ENCODE measurements around the gene GAS5. TPM values are rescaled to one million over a fixed set of nuclear protein-coding genes. Genes with fewer than 3 reads are reported as not detected.

GAS5 gene
- total RNA-seq, 1 donor from 2014 or later, result 466 TPM

DNA sequence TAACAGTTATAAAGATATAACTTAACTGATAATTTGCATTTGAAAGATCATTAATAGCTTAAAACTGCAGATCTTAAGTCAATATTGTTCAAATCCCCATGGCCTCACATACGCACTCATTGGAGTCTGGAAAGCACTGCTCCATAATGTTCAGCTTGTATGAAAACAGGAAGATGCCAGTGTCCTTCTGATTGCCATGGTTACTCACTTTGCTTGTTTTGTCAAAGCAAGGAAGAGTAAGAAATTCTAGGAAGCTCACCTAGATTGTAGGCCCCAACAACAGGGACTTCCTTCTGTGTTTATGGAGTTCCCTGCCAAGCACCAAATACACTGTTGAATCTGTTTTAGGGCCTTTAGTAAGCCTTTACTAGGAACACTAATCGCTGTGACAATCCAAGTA is 10.9 kb downstream of the GAS5 start:
- no peaks in the 10 kb centered on the region for H3K27me3 ChIP-seq
- intact Hi-C loops (cut with DNase I), result no loop called here
- no peaks in the 10 kb centered on the region for H3K9me3 ChIP-seq
- no peaks in the 10 kb centered on the region for H3K4me1 ChIP-seq
- H3K4me3 ChIP-seq, result no peak overlapping the region
- no peak overlapping the region for H3K27ac ChIP-seq
- no peak for DNase-seq (ENCODE audit: extremely low spot score in 2 of 2)
- no peak for TF ChIP-seq POLR2AphosphoS5 (IDR thresholded peaks at IDR 0.05; ENCODE audit: insufficient read depth in 1 of 2, low read depth in 1 of 2)
- TF ChIP-seq, protein P1, sequence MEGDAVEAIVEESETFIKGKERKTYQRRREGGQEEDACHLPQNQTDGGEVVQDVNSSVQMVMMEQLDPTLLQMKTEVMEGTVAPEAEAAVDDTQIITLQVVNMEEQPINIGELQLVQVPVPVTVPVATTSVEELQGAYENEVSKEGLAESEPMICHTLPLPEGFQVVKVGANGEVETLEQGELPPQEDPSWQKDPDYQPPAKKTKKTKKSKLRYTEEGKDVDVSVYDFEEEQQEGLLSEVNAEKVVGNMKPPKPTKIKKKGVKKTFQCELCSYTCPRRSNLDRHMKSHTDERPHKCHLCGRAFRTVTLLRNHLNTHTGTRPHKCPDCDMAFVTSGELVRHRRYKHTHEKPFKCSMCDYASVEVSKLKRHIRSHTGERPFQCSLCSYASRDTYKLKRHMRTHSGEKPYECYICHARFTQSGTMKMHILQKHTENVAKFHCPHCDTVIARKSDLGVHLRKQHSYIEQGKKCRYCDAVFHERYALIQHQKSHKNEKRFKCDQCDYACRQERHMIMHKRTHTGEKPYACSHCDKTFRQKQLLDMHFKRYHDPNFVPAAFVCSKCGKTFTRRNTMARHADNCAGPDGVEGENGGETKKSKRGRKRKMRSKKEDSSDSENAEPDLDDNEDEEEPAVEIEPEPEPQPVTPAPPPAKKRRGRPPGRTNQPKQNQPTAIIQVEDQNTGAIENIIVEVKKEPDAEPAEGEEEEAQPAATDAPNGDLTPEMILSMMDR (IDR thresholded peaks at IDR 0.05), result no peak
- TF ChIP-seq POLR2A (IDR thresholded peaks at IDR 0.05), result no peak
- peaks cover 0 to 45% of the 10 kb centered on the region in 2 donors for H3K36me3 ChIP-seq

DNA sequence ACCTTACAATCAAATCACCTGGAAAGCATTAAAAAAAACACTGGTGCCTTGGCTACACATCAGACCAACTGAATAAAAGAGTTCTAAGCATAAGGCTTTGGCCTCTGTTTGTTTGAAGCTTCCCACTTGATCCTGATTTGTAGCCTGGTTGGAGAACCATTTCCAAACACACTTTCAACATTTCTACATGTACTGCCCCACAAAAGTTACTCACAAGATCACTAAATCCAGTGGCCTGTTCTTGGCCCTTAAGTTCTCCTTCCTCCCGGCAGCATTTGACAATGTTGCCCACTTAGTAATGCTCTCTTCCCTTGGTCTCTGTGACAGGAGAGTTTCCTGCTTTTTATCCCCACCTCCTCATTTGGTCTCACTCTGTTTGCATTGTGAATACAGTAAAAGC is 11.8 kb downstream of the GAS5 start:
- Histone ChIP-seq H3K36me3 (peaks cover 0 to 38% of the 10 kb centered on the region in 2 donors), H3K27me3 (no peaks in the 10 kb centered on the region), H3K27ac (no peak overlapping the region), H3K4me3 (no peak overlapping the region), H3K9me3 (no peaks in the 10 kb centered on the region), H3K4me1 (no peaks in the 10 kb centered on the region)
- no peak for TF ChIP-seq POLR2AphosphoS5 (IDR thresholded peaks at IDR 0.05; ENCODE audit: insufficient read depth in 1 of 2, low read depth in 1 of 2)
- TF ChIP-seq POLR2A (IDR thresholded peaks at IDR 0.05), result no peak
- TF ChIP-seq, protein P1 (IDR thresholded peaks at IDR 0.05), result no peak
- intact Hi-C loops (cut with DNase I), result no loop called here
- no peak for DNase-seq (ENCODE audit: extremely low spot score in 2 of 2)

DNA sequence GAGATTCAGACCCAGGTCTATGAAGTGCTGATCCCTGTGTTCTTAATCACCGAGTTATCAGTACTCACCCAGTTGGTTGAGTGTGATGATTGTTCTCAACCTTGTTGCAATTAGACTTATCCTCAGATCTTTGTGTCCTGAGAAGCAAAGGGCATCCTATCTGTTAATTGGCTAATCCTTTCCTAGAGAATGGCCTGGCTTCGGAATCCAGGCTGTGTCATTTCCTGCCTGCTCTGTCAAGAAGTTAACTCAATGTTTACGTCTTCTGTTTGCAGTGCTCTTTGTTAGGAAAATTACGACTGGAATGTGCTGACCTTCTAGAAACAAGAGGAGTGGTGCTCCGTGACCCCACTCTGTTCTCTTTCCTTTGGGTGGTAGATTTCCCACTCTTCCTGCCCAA is 14.7 kb downstream of the GAS5 start:
- Histone ChIP-seq H3K27me3 (no peaks in the 10 kb centered on the region), H3K36me3 (peaks cover 0 to 39% of the 10 kb centered on the region in 2 donors), H3K4me1 (no peaks in the 10 kb centered on the region), H3K9me3 (no peaks in the 10 kb centered on the region), H3K27ac (no peak overlapping the region), H3K4me3 (no peak overlapping the region)
- TF ChIP-seq POLR2A (IDR thresholded peaks at IDR 0.05), result no peak
- TF ChIP-seq, protein P1 (IDR thresholded peaks at IDR 0.05), result no peak
- no peak for TF ChIP-seq POLR2AphosphoS5 (IDR thresholded peaks at IDR 0.05; ENCODE audit: insufficient read depth in 1 of 2, low read depth in 1 of 2)
- intact Hi-C loops (cut with DNase I), result no loop called here
- no peak for DNase-seq (ENCODE audit: extremely low spot score in 2 of 2)

DNA sequence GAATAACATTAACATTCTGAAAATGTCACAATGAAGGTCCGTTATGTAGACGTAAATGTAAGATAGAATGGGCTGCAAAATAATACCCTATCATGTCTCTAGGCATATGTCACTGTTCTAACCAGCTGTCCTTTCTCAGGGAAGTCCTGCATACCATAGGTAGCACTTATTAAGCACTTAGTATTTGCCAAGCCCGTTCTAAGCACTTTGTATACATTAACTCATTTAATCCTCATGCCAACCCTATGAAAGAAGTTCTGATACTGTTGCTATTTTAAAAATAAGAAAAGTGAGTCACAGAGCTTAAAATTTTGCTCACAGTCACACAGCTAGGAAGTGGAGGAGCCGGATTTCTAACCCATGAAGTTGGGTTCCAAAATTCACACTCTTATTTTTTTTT is 15.7 kb downstream of the GAS5 start:
- H3K36me3 ChIP-seq, result peaks cover 0 to 35% of the 10 kb centered on the region in 2 donors
- intact Hi-C loops (cut with DNase I), result no loop called here
- no peak overlapping the region for H3K27ac ChIP-seq

DNA sequence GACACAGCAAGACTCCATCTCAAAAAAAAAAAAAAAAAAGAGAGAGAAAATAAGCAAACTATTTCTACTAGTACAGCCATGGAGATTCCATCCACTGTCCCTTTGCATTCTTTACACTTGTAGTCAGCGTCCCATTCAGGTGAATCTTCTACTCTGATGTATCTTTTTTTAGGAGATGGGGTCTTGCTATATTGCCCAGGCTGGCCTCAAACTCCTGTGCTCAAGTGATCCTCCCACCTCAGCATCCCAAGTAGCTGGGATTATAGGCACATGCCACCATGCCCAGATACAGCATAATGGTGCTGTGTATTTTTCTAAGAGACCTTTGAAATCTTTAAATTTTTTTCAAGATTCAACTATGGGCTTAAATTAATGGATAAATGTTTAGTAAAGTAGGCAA is 35.0 kb downstream of the GAS5 start:
- H3K4me1 ChIP-seq, result no peaks in the 10 kb centered on the region
- H3K27me3 ChIP-seq, result no peaks in the 10 kb centered on the region
- no peak overlapping the region for H3K27ac ChIP-seq
- peaks cover 0 to 40% of the 10 kb centered on the region in 2 donors for H3K36me3 ChIP-seq
- no peak overlapping the region for H3K4me3 ChIP-seq
- DNase-seq (ENCODE audit: extremely low spot score in 2 of 2), result no peak
- H3K9me3 ChIP-seq, result no peaks in the 10 kb centered on the region
- TF ChIP-seq POLR2AphosphoS5 (IDR thresholded peaks at IDR 0.05; ENCODE audit: insufficient read depth in 1 of 2, low read depth in 1 of 2) (no peak), POLR2A (IDR thresholded peaks at IDR 0.05) (no peak)
- TF ChIP-seq, protein P1 (IDR thresholded peaks at IDR 0.05), result no peak
- intact Hi-C loops (cut with DNase I), result no loop called here

More for the DNA sequence above, 15.7 kb downstream of the GAS5 start:
- DNase-seq (ENCODE audit: extremely low spot score in 2 of 2), result no peak
- TF ChIP-seq, protein P1 (IDR thresholded peaks at IDR 0.05), result no peak
- TF ChIP-seq POLR2AphosphoS5 (IDR thresholded peaks at IDR 0.05; ENCODE audit: insufficient read depth in 1 of 2, low read depth in 1 of 2) (no peak), POLR2A (IDR thresholded peaks at IDR 0.05) (no peak)
- Histone ChIP-seq H3K4me3 (no peak overlapping the region), H3K27me3 (no peaks in the 10 kb centered on the region), H3K9me3 (no peaks in the 10 kb centered on the region), H3K4me1 (no peaks in the 10 kb centered on the region)

Measured in vagina (tissue), 2 donors.